Right atrium auricular region (tissue), 2 donors: Measurements from ENCODE around the gene PDILT. TPM values are rescaled to one million over a fixed set of nuclear protein-coding genes. Genes with fewer than 3 reads are reported as not detected.
"Not testable (repeated sequence)": the region's sequence is repeated elsewhere in the genome, so short reads cannot be mapped to it uniquely, and the experiment has no call there.

Source experiments
- DNase-seq: peaks from one replicate; pipeline ENCODE4 v3.0.0-alpha.2; 2019; ENCODE audit warnings: low spot score
- H3K27ac ChIP-seq, 2 donors: fragments of 200-600 bp; sonication (generic); 1 replicate in 1 of 2; 2 replicates in 1 of 2; pipeline ENCODE4 v1.5.1; 2016 to 2019
- H3K27me3 ChIP-seq, 2 donors: fragments of 200-600 bp; sonication (generic); one replicate each; pipeline versions ENCODE4 v1.5.1 to v1.6.0; 2017 to 2019
- H3K36me3 ChIP-seq: fragments of 200-600 bp; sonication (generic); one replicate; pipeline ENCODE4 v1.5.1; 2016
- H3K4me1 ChIP-seq, 2 donors: fragments of 200-600 bp; sonication (generic); one replicate each; pipeline versions ENCODE4 v1.5.1 to v1.6.0; 2017 to 2019
- H3K4me3 ChIP-seq, 2 donors: fragments of 200-600 bp; sonication (generic); 1 replicate in 1 of 2; 2 replicates in 1 of 2; pipeline ENCODE4 v1.5.1; 2017 to 2019; ENCODE audit warnings: mild to moderate bottlenecking in 1 of 2, moderate library complexity in 1 of 2
- H3K9me3 ChIP-seq, 2 donors: fragments of 200-600 bp; sonication (generic); one replicate each; pipeline ENCODE4 v1.5.1; 2019
- total RNA-seq, 2 donors: library from RNA; depleted of rRNA; stranded (reverse); fragments of >200 nt; gene quantifications; one replicate each; pipeline ENCODE4 v1.1.0, GENCODE V29; 2016
- TF ChIP-seq, protein P1 (sequence below), 2 donors: fragments of 200-600 bp; sonication (generic); IDR thresholded peaks; one replicate each; pipeline ENCODE4 v1.5.1; 2019; ENCODE audit warnings: antibody characterized with exemption in 2 of 2

The PDILT gene
- total RNA-seq, 2 donors from 2014 or later: not detected

- Histone ChIP-seq H3K27ac (no peak overlapping the region), H3K27me3 (no peaks in the 10 kb centered on the region), H3K36me3 (no peaks in the 10 kb centered on the region), H3K4me3 (no peak overlapping the region), H3K4me1 (no peaks in the 10 kb centered on the region), H3K9me3 (peaks cover 0 to 4% of the 10 kb centered on the region in 2 donors)
- DNase-seq: no peak
- TF ChIP-seq, protein P1, sequence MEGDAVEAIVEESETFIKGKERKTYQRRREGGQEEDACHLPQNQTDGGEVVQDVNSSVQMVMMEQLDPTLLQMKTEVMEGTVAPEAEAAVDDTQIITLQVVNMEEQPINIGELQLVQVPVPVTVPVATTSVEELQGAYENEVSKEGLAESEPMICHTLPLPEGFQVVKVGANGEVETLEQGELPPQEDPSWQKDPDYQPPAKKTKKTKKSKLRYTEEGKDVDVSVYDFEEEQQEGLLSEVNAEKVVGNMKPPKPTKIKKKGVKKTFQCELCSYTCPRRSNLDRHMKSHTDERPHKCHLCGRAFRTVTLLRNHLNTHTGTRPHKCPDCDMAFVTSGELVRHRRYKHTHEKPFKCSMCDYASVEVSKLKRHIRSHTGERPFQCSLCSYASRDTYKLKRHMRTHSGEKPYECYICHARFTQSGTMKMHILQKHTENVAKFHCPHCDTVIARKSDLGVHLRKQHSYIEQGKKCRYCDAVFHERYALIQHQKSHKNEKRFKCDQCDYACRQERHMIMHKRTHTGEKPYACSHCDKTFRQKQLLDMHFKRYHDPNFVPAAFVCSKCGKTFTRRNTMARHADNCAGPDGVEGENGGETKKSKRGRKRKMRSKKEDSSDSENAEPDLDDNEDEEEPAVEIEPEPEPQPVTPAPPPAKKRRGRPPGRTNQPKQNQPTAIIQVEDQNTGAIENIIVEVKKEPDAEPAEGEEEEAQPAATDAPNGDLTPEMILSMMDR (IDR thresholded peaks at IDR 0.05): no peak
Measured at GRCh38 chr16:20314575-20314974, 90.0 kb downstream of the PDILT start.

- Histone ChIP-seq H3K4me3 (no peak overlapping the region), H3K27me3 (no peaks in the 10 kb centered on the region), H3K36me3 (no peaks in the 10 kb centered on the region), H3K4me1 (no peaks in the 10 kb centered on the region), H3K9me3 (peaks cover 0 to 4% of the 10 kb centered on the region in 2 donors), H3K27ac (no peak overlapping the region)
- DNase-seq: no peak
- TF ChIP-seq, protein P1 (IDR thresholded peaks at IDR 0.05): no peak
Measured at GRCh38 chr16:20313741-20314140, 90.8 kb downstream of the PDILT start.

- H3K27me3 ChIP-seq, DNase-seq, H3K4me3 ChIP-seq, H3K9me3 ChIP-seq, H3K36me3 ChIP-seq, H3K4me1 ChIP-seq, H3K27ac ChIP-seq: not testable (repeated sequence)
Measured at GRCh38 chr16:20312536-20313095, 91.9 kb downstream of the PDILT start.

DNA sequence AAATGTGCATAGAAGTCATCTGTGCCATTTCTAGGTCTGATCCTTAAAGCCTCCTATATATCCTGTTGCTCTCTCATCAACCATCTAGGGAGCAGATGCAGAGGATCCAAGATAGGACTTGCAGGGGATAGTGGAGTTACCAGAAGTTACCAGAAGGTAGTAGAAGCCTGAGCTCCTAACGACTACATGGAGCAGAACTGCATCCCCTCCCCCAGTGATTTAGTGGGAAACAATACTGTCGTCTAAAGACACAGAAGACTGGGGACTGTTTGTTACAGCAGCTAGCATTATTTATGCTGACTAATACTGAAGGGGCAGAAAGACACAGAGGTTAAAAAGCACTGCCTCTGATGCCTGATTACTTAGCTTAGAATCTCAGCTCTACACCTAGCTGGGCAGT is 93.0 kb downstream of the PDILT start:
- H3K27ac ChIP-seq: no peak overlapping the region
- no peak overlapping the region for H3K4me3 ChIP-seq
- no peaks in the 10 kb centered on the region for H3K36me3 ChIP-seq
- H3K4me1 ChIP-seq: no peaks in the 10 kb centered on the region
- H3K9me3 ChIP-seq: peaks cover 0 to 4% of the 10 kb centered on the region in 2 donors
- TF ChIP-seq, protein P1 (IDR thresholded peaks at IDR 0.05): no peak
- no peaks in the 10 kb centered on the region for H3K27me3 ChIP-seq
- DNase-seq: no peak

DNA sequence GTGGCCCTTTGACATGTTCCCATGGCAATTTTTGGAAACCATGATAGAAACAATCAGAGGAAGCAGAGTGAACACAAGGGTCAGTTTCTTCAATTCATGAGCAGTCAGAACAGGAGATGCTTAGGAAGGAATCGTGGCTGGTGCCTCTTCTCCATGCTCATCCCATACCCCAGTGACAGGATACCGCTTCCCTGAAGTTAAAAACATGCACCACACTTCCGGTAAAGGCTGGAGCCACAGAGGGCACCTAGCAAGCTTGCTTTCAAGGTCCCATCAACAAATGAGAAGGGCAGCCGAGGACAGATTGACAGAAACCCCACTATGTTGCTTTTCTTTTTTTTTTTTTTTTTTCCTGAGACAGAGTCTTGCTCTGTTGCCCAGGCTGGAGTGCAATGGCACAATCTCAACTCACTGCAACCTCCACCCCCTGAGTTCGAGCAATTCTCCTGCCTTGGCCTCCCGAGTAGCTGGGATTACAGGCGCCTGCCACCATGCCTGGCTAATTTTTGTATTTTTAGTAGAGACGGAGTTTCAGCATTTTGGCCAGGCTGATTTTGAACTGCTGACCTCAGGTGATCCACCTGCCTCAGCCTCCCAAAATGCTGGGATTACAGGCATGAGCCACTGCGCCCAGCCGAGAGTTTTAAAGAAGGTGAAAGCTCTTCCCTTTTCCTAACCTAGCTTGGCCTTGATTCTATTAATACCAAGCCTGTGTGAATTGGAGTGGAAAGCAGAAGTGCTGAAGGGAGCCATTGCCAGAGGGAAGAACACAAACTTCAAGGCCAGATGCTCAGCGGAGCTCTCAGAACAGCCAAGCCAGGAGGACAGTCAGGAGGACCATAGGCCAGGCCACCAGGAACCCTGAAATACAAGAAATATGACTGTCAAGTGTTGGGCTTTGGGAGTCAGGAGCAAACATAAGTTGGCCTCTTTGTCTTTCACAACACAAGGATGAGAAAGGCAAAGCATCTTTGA is 93.8 kb downstream of the PDILT start:
- no peak overlapping the region for H3K4me3 ChIP-seq
- no peak for DNase-seq
- no peaks in the 10 kb centered on the region for H3K27me3 ChIP-seq
- H3K4me1 ChIP-seq: no peaks in the 10 kb centered on the region
- peaks cover 0 to 4% of the 10 kb centered on the region in 2 donors for H3K9me3 ChIP-seq
- H3K36me3 ChIP-seq: no peaks in the 10 kb centered on the region
- H3K27ac ChIP-seq: no peak overlapping the region
- TF ChIP-seq, protein P1 (IDR thresholded peaks at IDR 0.05): no peak

DNA sequence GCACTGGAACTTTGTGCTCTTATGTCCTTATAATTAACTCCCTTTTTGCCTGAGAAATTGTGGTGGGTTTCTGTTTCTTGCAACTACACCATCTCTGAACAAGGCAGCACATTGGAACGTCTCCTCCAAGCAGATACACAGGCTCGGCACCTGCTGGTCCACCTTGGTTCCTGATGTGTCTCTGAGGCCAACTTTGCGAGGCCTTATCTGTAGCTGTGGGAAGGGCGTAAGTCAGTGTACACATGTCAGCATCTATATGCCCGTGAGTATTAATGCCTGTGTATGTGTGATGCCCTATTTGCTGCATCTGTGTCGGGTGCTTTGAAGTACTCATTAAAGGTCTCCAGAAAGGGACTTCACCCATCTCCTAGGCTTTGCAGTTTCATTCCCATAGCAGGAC is 94.8 kb downstream of the PDILT start:
- Histone ChIP-seq H3K4me1 (no peaks in the 10 kb centered on the region), H3K36me3 (no peaks in the 10 kb centered on the region), H3K4me3 (no peak overlapping the region), H3K27me3 (no peaks in the 10 kb centered on the region), H3K9me3 (peaks cover 0 to 4% of the 10 kb centered on the region in 2 donors), H3K27ac (no peak overlapping the region)
- DNase-seq: no peak
- TF ChIP-seq, protein P1 (IDR thresholded peaks at IDR 0.05): no peak
